Measurements from ENCODE around the gene C6orf136. TPM values are rescaled to one million over a fixed set of nuclear protein-coding genes. Genes with fewer than 3 reads are reported as not detected.
A peak's percentile ranks its signal among the peaks of the same experiment; 100 is the strongest.

The C6orf136 gene
- total RNA-seq, 4 donors from 2014 or later = 13.4 to 31.7 (median 23.8) TPM

GRCh38 chr6:30690403-30691207 is 43.7 kb downstream of the C6orf136 start, which contains the start of gene NRM:
TSS of gene NRM (minus strand) at chr6:30690984. CDS start at chr6:30690974, 10 bp downstream.
- 2% methylated on average over 34 to 35 of the region's 40 CpGs for WGBS, 2 donors
- H3K4me3 ChIP-seq (replicated peaks in 1 of 3) = peak within 1 kb of the TSS; percentile 35 to 62 (median 53)
- peaks cover 32 to 49% of the 10 kb centered on the region in 2 donors for H3K4me1 ChIP-seq
- peak; percentile 81 to 84 for DNase-seq
- intact Hi-C loops (cut with DNase I) = no loop called here
- no peaks in the 10 kb centered on the region for H3K9me3 ChIP-seq
- TF ChIP-seq CTCF (IDR thresholded peaks at IDR 0.05) = no peak
- TF ChIP-seq POLR2A (IDR thresholded peaks at IDR 0.05) = peak in 1 of 2 donors; percentile 61
- H3K27me3 ChIP-seq = no peaks in the 10 kb centered on the region
- no peaks in the 10 kb centered on the region for H3K36me3 ChIP-seq
- H3K27ac ChIP-seq = peak within 1 kb of the TSS; percentile 50 to 80 (median 60)

GRCh38 chr6:30691208-30691847 is 44.4 kb downstream of the C6orf136 start:
- 25 to 28% methylated on average over 8 of the region's 8 CpGs for WGBS, 2 donors
- Histone ChIP-seq H3K36me3 (no peaks in the 10 kb centered on the region), H3K4me1 (peaks cover 39 to 52% of the 10 kb centered on the region in 2 donors), H3K4me3 (replicated peaks in 1 of 3) (peak overlapping the region in 2 of 3 donors; percentile 35 to 53), H3K9me3 (no peaks in the 10 kb centered on the region), H3K27me3 (no peaks in the 10 kb centered on the region), H3K27ac (peak overlapping the region in 2 of 3 donors; percentile 49 to 80)
- intact Hi-C loops (cut with DNase I) = no loop called here
- no peak for DNase-seq
- TF ChIP-seq CTCF (IDR thresholded peaks at IDR 0.05) (no peak), POLR2A (IDR thresholded peaks at IDR 0.05) (no peak)

- Histone ChIP-seq H3K4me1 (peaks cover 18 to 22% of the 10 kb centered on the region in 2 donors), H3K4me3 (replicated peaks in 1 of 3) (no peak overlapping the region), H3K36me3 (peaks cover 3 to 5% of the 10 kb centered on the region in 2 donors), H3K27me3 (no peaks in the 10 kb centered on the region), H3K9me3 (no peaks in the 10 kb centered on the region), H3K27ac (peak overlapping the region; percentile 75 to 97 (median 82))
- intact Hi-C loops (cut with DNase I) = no loop called here
- WGBS, 2 donors = 69 to 81% methylated on average over 5 of the region's 5 CpGs
- TF ChIP-seq POLR2A (IDR thresholded peaks at IDR 0.05) (no peak), CTCF (IDR thresholded peaks at IDR 0.05) (no peak)
- DNase-seq = no peak
Measured at GRCh38 chr6:30696432-30696831, 49.5 kb downstream of the C6orf136 start.

GRCh38 chr6:30700340-30700739 is 53.4 kb downstream of the C6orf136 start:
- H3K36me3 ChIP-seq = peaks cover 17 to 20% of the 10 kb centered on the region in 2 donors
- H3K9me3 ChIP-seq = no peaks in the 10 kb centered on the region
- no peak overlapping the region for H3K27ac ChIP-seq
- no peak for DNase-seq
- peaks cover 7 to 11% of the 10 kb centered on the region in 2 donors for H3K4me1 ChIP-seq
- H3K4me3 ChIP-seq (replicated peaks in 1 of 3) = no peak overlapping the region
- TF ChIP-seq POLR2A (IDR thresholded peaks at IDR 0.05) = no peak
- no peak for TF ChIP-seq CTCF (IDR thresholded peaks at IDR 0.05)
- WGBS, 2 donors = 62 to 64% methylated on average over 4 of the region's 4 CpGs
- intact Hi-C loops (cut with DNase I) = no loop called here
- no peaks in the 10 kb centered on the region for H3K27me3 ChIP-seq

Other genes with a start within 250 kb of the C6orf136 start
- gene HLA-E, start 157.6 kb upstream of the C6orf136 start, total RNA-seq = 100 to 1,000 TPM; 382 to 717 (median 457) TPM
- 10 to 100 TPM; 33.9 to 77.7 (median 37.7) TPM for gene GNL1, start 90.6 kb upstream of the C6orf136 start, total RNA-seq
- 10 to 100 TPM in 2 of 4 donors, 1 to 10 TPM in 2; 7.4 to 18.0 (median 12.2) TPM for gene PRR3, start 89.8 kb upstream of the C6orf136 start, total RNA-seq
- gene ABCF1, start 75.7 kb upstream of the C6orf136 start, total RNA-seq = 10 to 100 TPM; 41.4 to 47.1 (median 43.5) TPM
- 10 to 100 TPM; 49.1 to 72.2 (median 57.0) TPM for gene PPP1R10, start 29.9 kb upstream of the C6orf136 start, total RNA-seq
- gene MRPS18B, start 29.3 kb upstream of the C6orf136 start, total RNA-seq = 10 to 100 TPM; 47.0 to 82.5 (median 64.6) TPM
- gene ATAT1, start 20.3 kb upstream of the C6orf136 start, total RNA-seq = 1 to 10 TPM; 3.8 to 7.6 (median 6.1) TPM
- gene DHX16, start 25.9 kb downstream of the C6orf136 start, total RNA-seq = 10 to 100 TPM; 25.6 to 38.8 (median 28.2) TPM
- 10 to 100 TPM; 14.2 to 35.1 (median 15.2) TPM for gene PPP1R18, start 39.5 kb downstream of the C6orf136 start, total RNA-seq
- 1 to 10 TPM; 3.5 to 8.3 (median 5.7) TPM for gene NRM, start 43.9 kb downstream of the C6orf136 start, total RNA-seq
- gene MDC1, start 70.1 kb downstream of the C6orf136 start, total RNA-seq = 10 to 100 TPM; 15.3 to 27.2 (median 20.2) TPM
- gene TUBB, start 73.2 kb downstream of the C6orf136 start, total RNA-seq = 100 to 1,000 TPM; 162 to 441 (median 269) TPM
- gene FLOT1, start 95.6 kb downstream of the C6orf136 start, total RNA-seq = 100 to 1,000 TPM; 134 to 160 (median 144) TPM
- gene IER3, start 97.4 kb downstream of the C6orf136 start, total RNA-seq = 10 to 100 TPM in 2 of 4 donors, 1 to 10 TPM in 2; 9.3 to 19.1 (median 13.6) TPM
- gene DDR1, start 237.4 kb downstream of the C6orf136 start, total RNA-seq = 100 to 1,000 TPM in 3 of 4 donors, 10 to 100 TPM in 1; 93.4 to 207 (median 131) TPM

Measured in thyroid gland (tissue), 4 donors.